ENCODE results near the gene PEPD. TPM values are rescaled to one million over a fixed set of nuclear protein-coding genes. Genes with fewer than 3 reads are reported as not detected.

Gene PEPD
- total RNA-seq, 4 donors from 2014 or later, result 79.8 to 122 (median 94.8) TPM

GRCh38 chr19:33561261-33561660 lies 39.7 kb upstream of the PEPD start:
- peaks cover 0 to 5% of the 10 kb centered on the region in 2 donors for H3K27me3 ChIP-seq
- TF ChIP-seq EP300 (IDR thresholded peaks at IDR 0.05) (no peak), POLR2A (IDR thresholded peaks at IDR 0.05) (no peak), CTCF (IDR thresholded peaks at IDR 0.05) (no peak)
- 79 to 83% methylated on average over 6 of the region's 6 CpGs for WGBS, 2 donors

DNA sequence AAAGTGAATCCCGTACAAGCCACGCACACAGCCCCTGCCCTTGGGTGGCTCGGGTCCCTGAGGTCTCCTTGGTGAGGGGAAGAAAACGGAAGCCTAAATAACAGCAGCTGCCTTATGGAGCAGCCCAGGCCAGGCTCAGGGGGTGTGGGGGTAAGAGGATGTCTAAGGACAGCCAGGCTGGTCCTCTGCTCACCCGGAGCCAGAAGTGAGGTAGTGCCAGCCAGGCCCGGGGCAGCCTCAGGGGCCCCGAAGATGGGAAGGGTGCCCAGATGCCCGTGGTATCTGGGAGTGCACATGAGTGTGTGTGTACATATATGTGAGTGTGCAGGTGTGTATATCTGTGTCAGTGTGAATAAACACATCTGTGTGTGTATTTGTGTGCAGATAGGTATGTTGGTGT lies 38.4 kb upstream of the PEPD start:
- no peaks in the 10 kb centered on the region for H3K36me3 ChIP-seq
- no peak for DNase-seq (ENCODE audit: low spot score in 2 of 2)
- no peaks in the 10 kb centered on the region for H3K9me3 ChIP-seq
- 84 to 88% methylated on average over 8 of the region's 8 CpGs for WGBS, 2 donors
- H3K27ac ChIP-seq, result no peak overlapping the region
- TF ChIP-seq EP300 (IDR thresholded peaks at IDR 0.05) (no peak), CTCF (IDR thresholded peaks at IDR 0.05) (no peak), POLR2A (IDR thresholded peaks at IDR 0.05) (no peak)
- H3K4me1 ChIP-seq, result no peaks in the 10 kb centered on the region
- no peak overlapping the region for H3K4me3 ChIP-seq
- peaks cover 0 to 3% of the 10 kb centered on the region in 2 donors for H3K27me3 ChIP-seq

More at GRCh38 chr19:33561261-33561660, 39.7 kb upstream of the PEPD start:
- Histone ChIP-seq H3K4me1 (no peaks in the 10 kb centered on the region), H3K4me3 (no peak overlapping the region), H3K27ac (no peak overlapping the region), H3K9me3 (no peaks in the 10 kb centered on the region), H3K36me3 (no peaks in the 10 kb centered on the region)
- no peak for DNase-seq (ENCODE audit: low spot score in 2 of 2)

DNA sequence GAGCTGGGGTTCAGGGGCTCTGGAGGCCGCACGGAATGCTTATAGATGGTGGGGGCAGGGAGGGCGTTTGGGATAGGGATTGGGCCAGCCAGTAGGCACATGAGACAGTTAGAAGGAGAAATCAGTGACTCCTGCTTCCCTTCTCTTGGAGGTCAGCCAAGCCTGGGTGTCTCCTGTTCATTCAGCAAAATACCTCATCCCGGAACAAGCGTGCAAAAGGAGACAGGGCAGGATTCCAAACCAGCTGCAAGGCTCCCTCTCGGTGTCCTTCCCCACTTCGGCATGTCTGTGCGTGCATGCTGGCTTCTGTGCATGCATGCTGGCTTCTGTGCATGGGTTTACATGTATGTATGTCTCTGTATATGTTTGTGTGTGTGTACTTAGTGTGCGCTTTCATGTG lies 37.3 kb upstream of the PEPD start:
- H3K4me1 ChIP-seq, result no peaks in the 10 kb centered on the region
- no peaks in the 10 kb centered on the region for H3K36me3 ChIP-seq
- TF ChIP-seq CTCF (IDR thresholded peaks at IDR 0.05), result no peak
- no peak for TF ChIP-seq EP300 (IDR thresholded peaks at IDR 0.05)
- TF ChIP-seq POLR2A (IDR thresholded peaks at IDR 0.05), result no peak
- 62 to 70% methylated on average over 9 of the region's 9 CpGs for WGBS, 2 donors
- H3K9me3 ChIP-seq, result no peaks in the 10 kb centered on the region
- no peak overlapping the region for H3K4me3 ChIP-seq
- peak in 1 of 2 donors; percentile 6 for DNase-seq (ENCODE audit: low spot score in 2 of 2)
- no peaks in the 10 kb centered on the region for H3K27me3 ChIP-seq
- H3K27ac ChIP-seq, result no peak overlapping the region

DNA sequence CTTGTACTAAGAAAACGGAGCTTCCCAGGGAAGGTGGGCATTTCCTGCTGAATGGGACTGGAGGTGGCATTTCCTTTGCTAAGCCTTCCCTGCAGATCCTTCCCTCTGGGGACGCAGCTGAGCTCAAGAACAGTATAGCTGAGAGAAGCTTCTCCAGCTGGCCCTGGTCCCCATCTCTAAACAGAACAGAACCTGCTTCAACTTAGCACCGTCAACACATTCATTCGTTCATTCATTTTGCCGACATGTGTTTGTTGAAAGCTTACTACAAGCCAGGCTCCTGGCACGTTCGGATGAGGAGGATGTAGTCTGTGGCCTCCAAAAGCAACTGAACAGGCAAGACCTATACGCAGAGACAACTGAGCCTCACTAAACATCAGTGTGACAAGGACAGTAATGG lies 36.6 kb upstream of the PEPD start:
- H3K4me3 ChIP-seq, result no peak overlapping the region
- no peak for DNase-seq (ENCODE audit: low spot score in 2 of 2)
- no peaks in the 10 kb centered on the region for H3K36me3 ChIP-seq
- no peak overlapping the region for H3K27ac ChIP-seq
- H3K27me3 ChIP-seq, result no peaks in the 10 kb centered on the region
- H3K9me3 ChIP-seq, result no peaks in the 10 kb centered on the region
- TF ChIP-seq CTCF (IDR thresholded peaks at IDR 0.05) (no peak), POLR2A (IDR thresholded peaks at IDR 0.05) (no peak), EP300 (IDR thresholded peaks at IDR 0.05) (no peak)
- 76 to 78% methylated on average over 8 of the region's 8 CpGs for WGBS, 2 donors
- H3K4me1 ChIP-seq, result no peaks in the 10 kb centered on the region

- no peaks in the 10 kb centered on the region for H3K27me3 ChIP-seq
- H3K36me3 ChIP-seq, result no peaks in the 10 kb centered on the region
- no peak overlapping the region for H3K4me3 ChIP-seq
- H3K4me1 ChIP-seq, result no peaks in the 10 kb centered on the region
- no peaks in the 10 kb centered on the region for H3K9me3 ChIP-seq
- no peak for TF ChIP-seq POLR2A (IDR thresholded peaks at IDR 0.05)
- no peak for TF ChIP-seq EP300 (IDR thresholded peaks at IDR 0.05)
- no peak for TF ChIP-seq CTCF (IDR thresholded peaks at IDR 0.05)
- 78 to 79% methylated on average over 13 of the region's 13 CpGs for WGBS, 2 donors
- DNase-seq (ENCODE audit: low spot score in 2 of 2), result no peak
- H3K27ac ChIP-seq, result no peak overlapping the region
Observed at GRCh38 chr19:33557720-33558119, 36.1 kb upstream of the PEPD start.

Data from tibial nerve (tissue), 4 donors.